HFFc6 (cell line): Measurements from ENCODE around the gene CASP1. TPM values are rescaled to one million over a fixed set of nuclear protein-coding genes. Genes with fewer than 3 reads are reported as not detected.

Experiments used
- DNase-seq: peaks from one replicate; pipeline ENCODE4 v3.0.0-alpha.2; 2018
- H3K27ac Mint-ChIP-seq: 2 replicates; pipeline ENCODE4 v1.8.0; 2020; ENCODE audit warnings: mild to moderate bottlenecking, mixed read lengths
- H3K27me3 Mint-ChIP-seq: 2 replicates; pipeline ENCODE4 v1.8.0; 2021; ENCODE audit warnings: mild to moderate bottlenecking, moderate library complexity, mixed read lengths; ENCODE audit not compliant: insufficient read depth
- H3K36me3 Mint-ChIP-seq: 2 replicates; pipeline ENCODE4 v1.8.0; 2021; ENCODE audit warnings: low read depth, mixed read lengths
- H3K4me1 Mint-ChIP-seq: 2 replicates; pipeline ENCODE4 v1.8.0; 2020; ENCODE audit warnings: low read depth, mixed read lengths
- H3K4me3 Mint-ChIP-seq: 2 replicates; pipeline ENCODE4 v1.8.0; 2020; ENCODE audit warnings: mild to moderate bottlenecking, moderate library complexity, mixed read lengths
- H3K9me3 Mint-ChIP-seq: 2 replicates; pipeline ENCODE4 v1.8.0; 2020; ENCODE audit warnings: mild to moderate bottlenecking, mixed read lengths
- CTCF ChIP-seq: fragments of 200-600 bp; sonication (generic); IDR thresholded peaks from 2 replicates; pipeline ENCODE4 v1.5.0; 2021; ENCODE audit warnings: antibody characterized with exemption, mild to moderate bottlenecking
- total RNA-seq, 6 experiments: library from RNA; stranded (reverse); fragmentation: NEBNext Ultra II Directional; extraction: Animal tissue kit (Norgen Biotek cat#: 25700); gene quantifications; 2 replicates in 1 of 6; 3 replicates in 5 of 6; pipeline ENCODE4 v1.2.3, GENCODE V29; 2021

Gene CASP1
- total RNA-seq, 6 experiments from 2014 or later, result 13.1 to 23.6 (median 21.1) TPM

- Mint-ChIP-seq H3K9me3 (no peaks in the 10 kb centered on the region), H3K4me1 (peaks cover 11% of the 10 kb centered on the region; the same call in 1 of the 2 replicates), H3K4me3 (no peak within 1 kb of the TSS), H3K27me3 (no peaks in the 10 kb centered on the region), H3K27ac (no peak within 1 kb of the TSS), H3K36me3 (peaks cover 14% of the 10 kb centered on the region)
- TF ChIP-seq CTCF, result no peak
- no peak for DNase-seq
These were observed 11.9 kb downstream of the CASP1 start, which contains the start of gene CASP5 for GRCh38 chr11:105023003-105023402. CASP5 (minus strand) TSS chr11:105023168; CDS start chr11:105023136, 32 bp downstream.

GRCh38 chr11:105022527-105022926 is 12.4 kb downstream of the CASP1 start:
- no peaks in the 10 kb centered on the region for H3K27me3 Mint-ChIP-seq
- TF ChIP-seq CTCF, result no peak
- H3K9me3 Mint-ChIP-seq, result no peaks in the 10 kb centered on the region
- no peak overlapping the region for H3K27ac Mint-ChIP-seq
- H3K4me1 Mint-ChIP-seq, result peaks cover 11% of the 10 kb centered on the region; the same call in 1 of the 2 replicates
- H3K36me3 Mint-ChIP-seq, result peaks cover 14% of the 10 kb centered on the region
- no peak for DNase-seq
- no peak overlapping the region for H3K4me3 Mint-ChIP-seq

DNA sequence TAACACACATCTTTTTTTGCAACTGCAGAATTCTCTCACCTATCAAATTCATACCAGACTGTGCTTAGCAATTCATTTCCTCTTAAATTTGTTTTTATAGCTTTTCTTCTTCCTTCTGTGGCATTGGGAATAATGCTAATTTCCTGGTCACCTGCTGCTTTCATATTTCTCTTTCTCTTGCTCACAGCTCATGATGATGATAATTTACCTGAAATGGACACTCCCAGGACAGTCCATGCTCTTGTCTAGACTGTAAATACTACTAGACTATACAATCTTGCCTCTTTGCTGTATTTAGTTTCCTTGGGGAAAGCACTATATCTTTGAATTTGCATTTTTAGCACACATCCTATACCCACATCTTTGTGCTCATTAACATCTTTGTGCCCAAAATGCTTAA is 27.5 kb downstream of the CASP1 start:
- Mint-ChIP-seq H3K4me3 (no peak overlapping the region), H3K9me3 (no peaks in the 10 kb centered on the region), H3K4me1 (peaks cover 17% of the 10 kb centered on the region), H3K27me3 (no peaks in the 10 kb centered on the region), H3K27ac (no peak overlapping the region), H3K36me3 (no peaks in the 10 kb centered on the region)
- TF ChIP-seq CTCF, result no peak
- DNase-seq, result no peak

DNA sequence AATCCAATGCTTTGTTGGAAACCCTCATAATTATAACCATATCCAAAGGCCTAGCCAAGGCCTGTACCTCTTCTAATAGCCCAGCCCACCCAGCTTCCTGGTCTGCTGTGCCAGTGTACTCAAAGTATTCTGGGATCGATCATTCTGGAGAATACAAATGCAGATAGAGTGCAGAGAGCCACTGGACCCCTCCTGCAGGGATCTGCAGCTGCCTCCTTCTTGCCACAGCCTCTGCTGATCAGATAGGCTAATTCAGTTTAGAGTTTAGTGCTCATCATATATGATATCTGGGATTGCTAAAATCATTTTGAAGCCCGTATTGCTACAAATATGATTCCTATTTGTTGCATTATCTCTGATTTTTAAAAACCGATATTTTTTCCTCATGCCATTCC is 29.5 kb downstream of the CASP1 start:
- no peak for DNase-seq
- no peak for TF ChIP-seq CTCF
- Mint-ChIP-seq H3K27me3 (no peaks in the 10 kb centered on the region), H3K36me3 (peaks cover 5% of the 10 kb centered on the region), H3K4me3 (no peak overlapping the region), H3K9me3 (peaks cover 4% of the 10 kb centered on the region; the same call in 1 of the 2 replicates), H3K27ac (no peak overlapping the region), H3K4me1 (peaks cover 25% of the 10 kb centered on the region)

DNA sequence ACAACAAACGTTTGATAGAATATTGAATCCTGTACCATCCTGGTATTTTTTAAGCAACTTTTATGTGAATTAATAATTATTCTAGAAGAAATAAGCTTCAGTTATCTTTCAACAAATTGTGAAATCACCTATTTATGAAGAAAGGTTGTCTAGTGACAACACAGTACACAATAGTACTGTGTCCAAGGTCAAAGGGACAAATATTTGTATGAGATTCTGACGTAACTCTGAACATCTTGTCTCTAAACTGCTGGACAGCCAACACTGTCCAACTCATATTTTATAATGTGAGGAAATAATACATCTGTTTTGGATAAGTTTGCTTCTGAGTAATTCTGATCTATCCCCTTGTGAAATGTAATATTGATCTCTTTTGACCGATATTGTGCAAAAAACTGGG is 30.9 kb downstream of the CASP1 start:
- Mint-ChIP-seq H3K4me3 (no peak overlapping the region), H3K27ac (no peak overlapping the region), H3K4me1 (peaks cover 25% of the 10 kb centered on the region), H3K9me3 (peaks cover 4% of the 10 kb centered on the region; the same call in 1 of the 2 replicates), H3K36me3 (peaks cover 5% of the 10 kb centered on the region), H3K27me3 (no peaks in the 10 kb centered on the region; the same call in 1 of the 2 replicates)
- DNase-seq, result no peak
- TF ChIP-seq CTCF, result no peak

DNA sequence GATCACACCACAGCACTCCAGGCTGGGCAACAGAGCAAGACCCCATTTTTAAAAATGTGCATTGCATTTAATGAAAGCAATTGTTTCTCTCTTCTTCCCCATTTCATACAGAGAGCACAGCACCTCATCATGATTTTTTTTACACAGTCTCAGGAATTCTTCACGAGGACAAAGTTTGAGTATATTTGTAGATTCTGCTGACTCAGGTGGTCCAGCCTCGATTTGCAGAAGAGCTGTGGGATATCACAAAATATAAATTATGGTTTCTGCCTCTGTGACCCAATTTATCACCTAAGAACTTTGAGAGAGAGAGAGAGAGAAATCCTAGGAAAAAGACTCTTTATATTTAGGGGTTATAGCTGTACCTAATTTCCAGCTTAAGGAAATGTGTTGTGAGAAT is 31.8 kb downstream of the CASP1 start:
- DNase-seq, result no peak
- Mint-ChIP-seq H3K4me1 (peaks cover 25% of the 10 kb centered on the region), H3K4me3 (no peak overlapping the region), H3K9me3 (peaks cover 4% of the 10 kb centered on the region; the same call in 1 of the 2 replicates), H3K27me3 (no peaks in the 10 kb centered on the region; the same call in 1 of the 2 replicates), H3K27ac (no peak overlapping the region), H3K36me3 (peaks cover 5% of the 10 kb centered on the region)
- TF ChIP-seq CTCF, result no peak
